DOHH2 (cell line): ENCODE measurements around the gene BSND.

ENCODE experiments used
- EZH2phosphoT487 ChIP-seq: fragments of 200-600 bp; sonication (generic); IDR thresholded peaks from 2 replicates; pipeline ENCODE4 v1.6.1; 2017; ENCODE audit warnings: borderline replicate concordance, mild to moderate bottlenecking, antibody characterized with exemption, low read length, moderate library complexity, mixed read lengths
- TF ChIP-seq, protein P1 (sequence below): fragments of 200-600 bp; sonication (generic); IDR thresholded peaks from one replicate; pipeline ENCODE4 v1.5.1; 2014; ENCODE audit warnings: antibody characterized with exemption, mild to moderate bottlenecking, low read depth, low read length; ENCODE audit not compliant: poor library complexity, severe bottlenecking

DNA sequence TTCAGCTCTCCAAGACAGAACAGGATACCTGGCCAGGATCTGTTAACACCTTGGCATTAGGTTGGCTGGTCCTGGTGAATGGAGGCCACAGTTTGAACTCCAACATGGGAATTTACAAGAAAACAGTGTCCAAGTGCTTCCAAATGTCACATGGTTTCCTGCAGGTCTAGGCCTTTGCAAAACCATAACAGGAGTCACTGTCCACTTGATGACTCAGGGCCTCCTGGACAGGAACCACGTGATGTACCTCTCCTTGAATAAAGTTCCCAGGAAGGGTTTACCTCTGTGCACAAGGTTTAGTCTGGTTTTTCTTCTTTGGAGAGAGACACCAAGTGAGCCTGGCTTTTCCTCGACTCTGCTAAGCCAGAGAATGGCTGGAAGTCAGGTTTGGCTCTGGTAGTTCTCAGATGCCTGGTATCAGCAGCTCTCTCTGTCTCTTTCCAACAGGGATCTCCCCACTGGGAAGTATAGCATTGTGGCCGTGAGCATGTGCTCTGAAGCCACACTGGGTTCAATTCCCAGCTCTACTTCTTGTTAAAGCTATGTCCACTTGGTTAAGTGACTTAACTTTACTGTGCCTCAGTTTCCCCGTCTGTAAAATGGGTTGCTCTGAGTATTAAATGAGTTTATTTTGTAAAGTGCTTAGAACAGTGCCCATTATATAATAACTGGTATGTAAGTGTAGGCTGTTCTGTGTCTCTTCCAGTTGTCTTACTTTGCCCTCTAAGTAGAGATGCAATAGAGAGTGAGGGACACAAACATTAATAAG is 45.6 kb upstream of the BSND start:
- TF ChIP-seq, protein P1, sequence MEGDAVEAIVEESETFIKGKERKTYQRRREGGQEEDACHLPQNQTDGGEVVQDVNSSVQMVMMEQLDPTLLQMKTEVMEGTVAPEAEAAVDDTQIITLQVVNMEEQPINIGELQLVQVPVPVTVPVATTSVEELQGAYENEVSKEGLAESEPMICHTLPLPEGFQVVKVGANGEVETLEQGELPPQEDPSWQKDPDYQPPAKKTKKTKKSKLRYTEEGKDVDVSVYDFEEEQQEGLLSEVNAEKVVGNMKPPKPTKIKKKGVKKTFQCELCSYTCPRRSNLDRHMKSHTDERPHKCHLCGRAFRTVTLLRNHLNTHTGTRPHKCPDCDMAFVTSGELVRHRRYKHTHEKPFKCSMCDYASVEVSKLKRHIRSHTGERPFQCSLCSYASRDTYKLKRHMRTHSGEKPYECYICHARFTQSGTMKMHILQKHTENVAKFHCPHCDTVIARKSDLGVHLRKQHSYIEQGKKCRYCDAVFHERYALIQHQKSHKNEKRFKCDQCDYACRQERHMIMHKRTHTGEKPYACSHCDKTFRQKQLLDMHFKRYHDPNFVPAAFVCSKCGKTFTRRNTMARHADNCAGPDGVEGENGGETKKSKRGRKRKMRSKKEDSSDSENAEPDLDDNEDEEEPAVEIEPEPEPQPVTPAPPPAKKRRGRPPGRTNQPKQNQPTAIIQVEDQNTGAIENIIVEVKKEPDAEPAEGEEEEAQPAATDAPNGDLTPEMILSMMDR: no peak
- TF ChIP-seq EZH2phosphoT487: no peak
